Measurements from ENCODE around the gene AFG1L.
A peak's percentile ranks its signal among the peaks of the same experiment; 100 is the strongest.

The AFG1L gene

GRCh38 chr6:108484016-108484415 is 189.2 kb downstream of the AFG1L start:
- TF ChIP-seq SPI1 (IDR thresholded peaks at IDR 0.05; ENCODE audit: borderline replicate concordance, low read depth) (no peak), GABPA (IDR thresholded peaks at IDR 0.05; ENCODE audit: low read depth) (no peak), POLR2AphosphoS5 (IDR thresholded peaks at IDR 0.05; ENCODE audit: low read depth) (no peak), CTCF (IDR thresholded peaks at IDR 0.05; ENCODE audit: insufficient read depth, low read length) (no peak)
- TF ChIP-seq, protein P1, sequence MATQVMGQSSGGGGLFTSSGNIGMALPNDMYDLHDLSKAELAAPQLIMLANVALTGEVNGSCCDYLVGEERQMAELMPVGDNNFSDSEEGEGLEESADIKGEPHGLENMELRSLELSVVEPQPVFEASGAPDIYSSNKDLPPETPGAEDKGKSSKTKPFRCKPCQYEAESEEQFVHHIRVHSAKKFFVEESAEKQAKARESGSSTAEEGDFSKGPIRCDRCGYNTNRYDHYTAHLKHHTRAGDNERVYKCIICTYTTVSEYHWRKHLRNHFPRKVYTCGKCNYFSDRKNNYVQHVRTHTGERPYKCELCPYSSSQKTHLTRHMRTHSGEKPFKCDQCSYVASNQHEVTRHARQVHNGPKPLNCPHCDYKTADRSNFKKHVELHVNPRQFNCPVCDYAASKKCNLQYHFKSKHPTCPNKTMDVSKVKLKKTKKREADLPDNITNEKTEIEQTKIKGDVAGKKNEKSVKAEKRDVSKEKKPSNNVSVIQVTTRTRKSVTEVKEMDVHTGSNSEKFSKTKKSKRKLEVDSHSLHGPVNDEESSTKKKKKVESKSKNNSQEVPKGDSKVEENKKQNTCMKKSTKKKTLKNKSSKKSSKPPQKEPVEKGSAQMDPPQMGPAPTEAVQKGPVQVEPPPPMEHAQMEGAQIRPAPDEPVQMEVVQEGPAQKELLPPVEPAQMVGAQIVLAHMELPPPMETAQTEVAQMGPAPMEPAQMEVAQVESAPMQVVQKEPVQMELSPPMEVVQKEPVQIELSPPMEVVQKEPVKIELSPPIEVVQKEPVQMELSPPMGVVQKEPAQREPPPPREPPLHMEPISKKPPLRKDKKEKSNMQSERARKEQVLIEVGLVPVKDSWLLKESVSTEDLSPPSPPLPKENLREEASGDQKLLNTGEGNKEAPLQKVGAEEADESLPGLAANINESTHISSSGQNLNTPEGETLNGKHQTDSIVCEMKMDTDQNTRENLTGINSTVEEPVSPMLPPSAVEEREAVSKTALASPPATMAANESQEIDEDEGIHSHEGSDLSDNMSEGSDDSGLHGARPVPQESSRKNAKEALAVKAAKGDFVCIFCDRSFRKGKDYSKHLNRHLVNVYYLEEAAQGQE (IDR thresholded peaks at IDR 0.05; ENCODE audit: insufficient replicate concordance, low read depth), result no peak
- Histone ChIP-seq H3K27ac (replicated peaks) (no peak overlapping the region), H3K4me3 (replicated peaks; ENCODE audit: insufficient read depth, low read length) (no peak overlapping the region), H3K27me3 (ENCODE audit: insufficient read depth, poor library complexity, severe bottlenecking) (no peaks in the 10 kb centered on the region)
- no peak for DNase-seq (ENCODE audit: low read depth in 1 of 2, low spot score in 1 of 2)

- DNase-seq (ENCODE audit: low read depth in 1 of 2, low spot score in 1 of 2), result no peak
- H3K27ac ChIP-seq (replicated peaks), result no peak overlapping the region
- no peak overlapping the region for H3K4me3 ChIP-seq (replicated peaks; ENCODE audit: insufficient read depth, low read length)
- TF ChIP-seq POLR2AphosphoS5 (IDR thresholded peaks at IDR 0.05; ENCODE audit: low read depth), result no peak
- no peak for TF ChIP-seq SPI1 (IDR thresholded peaks at IDR 0.05; ENCODE audit: borderline replicate concordance, low read depth)
- no peak for TF ChIP-seq CTCF (IDR thresholded peaks at IDR 0.05; ENCODE audit: insufficient read depth, low read length)
- TF ChIP-seq GABPA (IDR thresholded peaks at IDR 0.05; ENCODE audit: low read depth), result no peak
- TF ChIP-seq, protein P1 (IDR thresholded peaks at IDR 0.05; ENCODE audit: insufficient replicate concordance, low read depth), result no peak
- H3K27me3 ChIP-seq (ENCODE audit: insufficient read depth, poor library complexity, severe bottlenecking), result no peaks in the 10 kb centered on the region
Measured at GRCh38 chr6:108489699-108490098, 194.8 kb downstream of the AFG1L start.

- no peak for TF ChIP-seq SPI1 (IDR thresholded peaks at IDR 0.05; ENCODE audit: borderline replicate concordance, low read depth)
- TF ChIP-seq POLR2AphosphoS5 (IDR thresholded peaks at IDR 0.05; ENCODE audit: low read depth), result no peak
- TF ChIP-seq CTCF (IDR thresholded peaks at IDR 0.05; ENCODE audit: insufficient read depth, low read length), result peak; percentile 41
- Histone ChIP-seq H3K27ac (replicated peaks) (no peak overlapping the region), H3K4me3 (replicated peaks; ENCODE audit: insufficient read depth, low read length) (no peak overlapping the region), H3K27me3 (ENCODE audit: insufficient read depth, poor library complexity, severe bottlenecking) (no peaks in the 10 kb centered on the region)
- DNase-seq (ENCODE audit: low read depth in 1 of 2, low spot score in 1 of 2), result peak in 1 of 2 experiments; percentile 52
Measured at GRCh38 chr6:108492131-108492766, 197.4 kb downstream of the AFG1L start.

DNA sequence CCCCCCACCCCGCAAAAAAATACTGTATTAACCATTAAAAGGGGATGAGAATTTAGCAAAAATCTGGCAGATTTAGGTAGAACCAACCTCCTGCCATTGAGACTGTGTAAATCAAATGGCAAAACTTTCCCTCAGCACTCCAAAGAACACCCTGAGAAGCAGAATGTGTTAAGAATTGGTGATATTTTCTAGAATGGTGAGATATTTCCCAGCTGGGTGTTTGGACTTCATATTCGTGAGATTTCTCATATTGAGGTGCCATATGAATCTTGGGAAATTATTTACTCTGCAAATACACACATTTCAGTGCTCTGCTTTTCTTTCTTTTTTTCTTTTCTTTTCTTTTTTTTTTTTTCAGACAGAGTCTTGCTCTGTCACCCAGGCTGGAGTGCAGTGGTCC is 199.6 kb downstream of the AFG1L start:
- Histone ChIP-seq H3K4me3 (replicated peaks; ENCODE audit: insufficient read depth, low read length) (no peak overlapping the region), H3K27ac (replicated peaks) (no peak overlapping the region), H3K27me3 (ENCODE audit: insufficient read depth, poor library complexity, severe bottlenecking) (no peaks in the 10 kb centered on the region)
- DNase-seq (ENCODE audit: low read depth in 1 of 2, low spot score in 1 of 2), result no peak
- no peak for TF ChIP-seq CTCF (IDR thresholded peaks at IDR 0.05; ENCODE audit: insufficient read depth, low read length)
- no peak for TF ChIP-seq POLR2AphosphoS5 (IDR thresholded peaks at IDR 0.05; ENCODE audit: low read depth)
- TF ChIP-seq GABPA (IDR thresholded peaks at IDR 0.05; ENCODE audit: low read depth), result no peak
- TF ChIP-seq SPI1 (IDR thresholded peaks at IDR 0.05; ENCODE audit: borderline replicate concordance, low read depth), result no peak
- TF ChIP-seq, protein P1 (IDR thresholded peaks at IDR 0.05; ENCODE audit: insufficient replicate concordance, low read depth), result no peak

Data from HL-60 (cell line).